ENCODE results near the gene AZU1.

DNA sequence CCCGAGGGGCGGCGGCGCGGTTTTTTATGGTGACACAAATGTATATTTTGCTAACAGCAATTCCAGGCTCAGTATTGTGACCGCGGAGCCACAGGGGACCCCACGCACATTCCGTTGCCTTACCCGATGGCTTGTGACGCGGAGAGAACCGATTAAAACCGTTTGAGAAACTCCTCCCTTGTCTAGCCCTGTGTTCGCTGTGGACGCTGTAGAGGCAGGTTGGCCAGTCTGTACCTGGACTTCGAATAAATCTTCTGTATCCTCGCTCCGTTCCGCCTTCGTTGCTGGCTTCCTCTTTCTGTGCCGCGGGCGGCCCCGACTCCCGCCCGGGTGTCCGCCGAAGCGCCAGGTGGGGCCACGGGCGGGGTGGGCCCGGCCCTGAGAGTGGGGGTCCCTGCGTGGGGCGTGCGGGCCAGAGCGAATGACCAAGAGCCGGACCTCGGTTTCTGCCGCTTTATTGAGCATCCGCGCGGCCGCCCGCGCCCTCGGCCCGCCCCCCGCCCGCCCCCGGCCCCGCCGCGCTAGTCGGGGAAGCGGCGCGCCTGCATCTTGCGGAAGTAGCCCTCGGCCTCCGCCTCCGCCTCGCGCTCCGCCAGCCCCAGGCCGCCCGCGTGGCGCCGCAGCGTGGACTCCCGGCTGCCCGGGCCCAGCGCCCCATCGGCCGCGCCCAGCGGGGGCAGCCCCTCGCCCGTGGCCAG, 15.4 kb upstream of the AZU1 start:
- TF ChIP-seq, protein P1, sequence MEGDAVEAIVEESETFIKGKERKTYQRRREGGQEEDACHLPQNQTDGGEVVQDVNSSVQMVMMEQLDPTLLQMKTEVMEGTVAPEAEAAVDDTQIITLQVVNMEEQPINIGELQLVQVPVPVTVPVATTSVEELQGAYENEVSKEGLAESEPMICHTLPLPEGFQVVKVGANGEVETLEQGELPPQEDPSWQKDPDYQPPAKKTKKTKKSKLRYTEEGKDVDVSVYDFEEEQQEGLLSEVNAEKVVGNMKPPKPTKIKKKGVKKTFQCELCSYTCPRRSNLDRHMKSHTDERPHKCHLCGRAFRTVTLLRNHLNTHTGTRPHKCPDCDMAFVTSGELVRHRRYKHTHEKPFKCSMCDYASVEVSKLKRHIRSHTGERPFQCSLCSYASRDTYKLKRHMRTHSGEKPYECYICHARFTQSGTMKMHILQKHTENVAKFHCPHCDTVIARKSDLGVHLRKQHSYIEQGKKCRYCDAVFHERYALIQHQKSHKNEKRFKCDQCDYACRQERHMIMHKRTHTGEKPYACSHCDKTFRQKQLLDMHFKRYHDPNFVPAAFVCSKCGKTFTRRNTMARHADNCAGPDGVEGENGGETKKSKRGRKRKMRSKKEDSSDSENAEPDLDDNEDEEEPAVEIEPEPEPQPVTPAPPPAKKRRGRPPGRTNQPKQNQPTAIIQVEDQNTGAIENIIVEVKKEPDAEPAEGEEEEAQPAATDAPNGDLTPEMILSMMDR (conservative IDR thresholded peaks at IDR 0.05) = no peak
- no peak for TF ChIP-seq ZFX (IDR thresholded peaks at IDR 0.05)
